ENCODE results near the gene MYL11.

DNA sequence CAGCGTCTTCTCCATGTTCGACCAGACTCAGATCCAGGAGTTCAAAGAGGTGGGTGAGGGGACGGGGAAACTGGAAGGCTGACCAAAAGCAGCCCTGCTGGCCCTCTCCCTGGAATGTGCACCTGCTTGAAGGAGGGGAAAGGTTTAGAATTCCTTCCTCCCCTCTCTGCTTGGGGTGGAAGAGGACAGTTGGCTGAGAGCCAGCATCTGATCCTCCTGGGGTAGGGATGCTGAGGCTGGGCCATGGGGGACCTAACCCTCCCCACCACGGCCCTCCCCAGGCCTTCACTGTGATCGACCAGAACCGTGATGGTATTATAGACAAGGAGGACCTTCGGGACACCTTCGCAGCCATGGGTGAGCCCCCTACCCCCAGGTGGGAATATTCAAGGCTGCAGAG lies 1.3 kb downstream of the MYL11 start:
- TF ChIP-seq, protein P1, sequence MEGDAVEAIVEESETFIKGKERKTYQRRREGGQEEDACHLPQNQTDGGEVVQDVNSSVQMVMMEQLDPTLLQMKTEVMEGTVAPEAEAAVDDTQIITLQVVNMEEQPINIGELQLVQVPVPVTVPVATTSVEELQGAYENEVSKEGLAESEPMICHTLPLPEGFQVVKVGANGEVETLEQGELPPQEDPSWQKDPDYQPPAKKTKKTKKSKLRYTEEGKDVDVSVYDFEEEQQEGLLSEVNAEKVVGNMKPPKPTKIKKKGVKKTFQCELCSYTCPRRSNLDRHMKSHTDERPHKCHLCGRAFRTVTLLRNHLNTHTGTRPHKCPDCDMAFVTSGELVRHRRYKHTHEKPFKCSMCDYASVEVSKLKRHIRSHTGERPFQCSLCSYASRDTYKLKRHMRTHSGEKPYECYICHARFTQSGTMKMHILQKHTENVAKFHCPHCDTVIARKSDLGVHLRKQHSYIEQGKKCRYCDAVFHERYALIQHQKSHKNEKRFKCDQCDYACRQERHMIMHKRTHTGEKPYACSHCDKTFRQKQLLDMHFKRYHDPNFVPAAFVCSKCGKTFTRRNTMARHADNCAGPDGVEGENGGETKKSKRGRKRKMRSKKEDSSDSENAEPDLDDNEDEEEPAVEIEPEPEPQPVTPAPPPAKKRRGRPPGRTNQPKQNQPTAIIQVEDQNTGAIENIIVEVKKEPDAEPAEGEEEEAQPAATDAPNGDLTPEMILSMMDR (IDR thresholded peaks at IDR 0.05): no peak
- no peak for TF ChIP-seq POLR2A (IDR thresholded peaks at IDR 0.05)

Measured in adrenal gland (tissue), 5 donors.